Epithelial cell of esophagus (primary cell): Measurements from ENCODE around the gene DMRTA1.

ENCODE experiments used
- DNase-seq: peaks from one replicate; pipeline ENCODE4 v3.0.0; 2010; ENCODE audit warnings: low read depth
- H3K4me3 ChIP-seq: 2 replicates; pipeline ENCODE4 v1.5.1; 2011; ENCODE audit warnings: mild to moderate bottlenecking, low read length, control low read depth
- TF ChIP-seq, protein P1 (sequence below): IDR thresholded peaks from 2 replicates; pipeline ENCODE4 v1.5.1; 2011; ENCODE audit warnings: low read depth, mild to moderate bottlenecking, low read length, control low read depth, inconsistent platforms; ENCODE audit not compliant: insufficient read depth; ENCODE audit errors: missing control alignments

The DMRTA1 gene, protein sequence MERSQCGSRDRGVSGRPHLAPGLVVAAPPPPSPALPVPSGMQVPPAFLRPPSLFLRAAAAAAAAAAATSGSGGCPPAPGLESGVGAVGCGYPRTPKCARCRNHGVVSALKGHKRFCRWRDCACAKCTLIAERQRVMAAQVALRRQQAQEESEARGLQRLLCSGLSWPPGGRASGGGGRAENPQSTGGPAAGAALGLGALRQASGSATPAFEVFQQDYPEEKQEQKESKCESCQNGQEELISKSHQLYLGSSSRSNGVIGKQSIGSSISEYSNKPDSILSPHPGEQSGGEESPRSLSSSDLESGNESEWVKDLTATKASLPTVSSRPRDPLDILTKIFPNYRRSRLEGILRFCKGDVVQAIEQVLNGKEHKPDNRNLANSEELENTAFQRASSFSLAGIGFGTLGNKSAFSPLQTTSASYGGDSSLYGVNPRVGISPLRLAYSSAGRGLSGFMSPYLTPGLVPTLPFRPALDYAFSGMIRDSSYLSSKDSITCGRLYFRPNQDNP

DNA sequence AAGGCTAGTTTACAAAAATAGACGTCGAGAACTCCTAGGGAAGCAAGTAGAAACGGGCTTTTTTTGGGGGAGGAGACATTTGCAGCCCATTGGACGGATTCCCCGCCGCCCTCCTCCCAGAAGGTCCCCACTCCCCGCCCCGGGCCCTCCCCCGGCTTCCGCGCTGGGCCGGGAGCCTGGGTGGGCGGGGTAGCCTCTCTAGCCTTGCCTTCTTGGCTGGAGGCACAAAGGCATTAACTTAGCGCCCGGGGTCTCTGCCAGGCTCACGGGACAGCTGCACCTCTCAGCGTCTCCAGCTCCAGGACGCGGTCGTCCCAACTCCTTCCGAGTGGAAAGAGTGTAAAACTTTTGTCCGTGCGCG is at the start of gene DMRTA1:
Gene DMRTA1, plus strand, starts transcription at position 236 of the 361 bp plus-strand sequence. CDS start 242 bp downstream, outside the sequence.
- peak within 1 kb of the TSS; percentile 73 for H3K4me3 ChIP-seq
- DNase-seq: peak; percentile 89
- TF ChIP-seq, protein P1, sequence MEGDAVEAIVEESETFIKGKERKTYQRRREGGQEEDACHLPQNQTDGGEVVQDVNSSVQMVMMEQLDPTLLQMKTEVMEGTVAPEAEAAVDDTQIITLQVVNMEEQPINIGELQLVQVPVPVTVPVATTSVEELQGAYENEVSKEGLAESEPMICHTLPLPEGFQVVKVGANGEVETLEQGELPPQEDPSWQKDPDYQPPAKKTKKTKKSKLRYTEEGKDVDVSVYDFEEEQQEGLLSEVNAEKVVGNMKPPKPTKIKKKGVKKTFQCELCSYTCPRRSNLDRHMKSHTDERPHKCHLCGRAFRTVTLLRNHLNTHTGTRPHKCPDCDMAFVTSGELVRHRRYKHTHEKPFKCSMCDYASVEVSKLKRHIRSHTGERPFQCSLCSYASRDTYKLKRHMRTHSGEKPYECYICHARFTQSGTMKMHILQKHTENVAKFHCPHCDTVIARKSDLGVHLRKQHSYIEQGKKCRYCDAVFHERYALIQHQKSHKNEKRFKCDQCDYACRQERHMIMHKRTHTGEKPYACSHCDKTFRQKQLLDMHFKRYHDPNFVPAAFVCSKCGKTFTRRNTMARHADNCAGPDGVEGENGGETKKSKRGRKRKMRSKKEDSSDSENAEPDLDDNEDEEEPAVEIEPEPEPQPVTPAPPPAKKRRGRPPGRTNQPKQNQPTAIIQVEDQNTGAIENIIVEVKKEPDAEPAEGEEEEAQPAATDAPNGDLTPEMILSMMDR: no peak

DNA sequence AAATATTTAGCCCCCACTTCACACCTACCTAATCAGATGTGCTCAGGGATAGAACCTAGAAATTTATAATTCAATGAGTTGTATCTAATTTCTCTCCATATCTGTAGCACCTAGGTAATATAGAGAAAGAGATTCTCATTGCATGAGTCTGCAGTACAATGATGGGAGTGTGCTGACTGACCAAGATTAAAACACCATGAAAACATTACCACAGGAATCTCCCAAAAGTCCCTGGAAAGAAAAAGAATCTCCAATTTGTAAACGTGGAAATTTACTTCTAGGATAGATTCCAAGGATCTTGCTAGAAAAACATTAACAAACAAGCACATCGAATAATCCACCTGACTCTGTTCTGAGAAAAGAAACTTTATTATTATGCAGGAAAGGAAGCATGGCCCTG is 45.0 kb upstream of the DMRTA1 start:
- DNase-seq: no peak
- no peak overlapping the region for H3K4me3 ChIP-seq
- TF ChIP-seq, protein P1: no peak

DNA sequence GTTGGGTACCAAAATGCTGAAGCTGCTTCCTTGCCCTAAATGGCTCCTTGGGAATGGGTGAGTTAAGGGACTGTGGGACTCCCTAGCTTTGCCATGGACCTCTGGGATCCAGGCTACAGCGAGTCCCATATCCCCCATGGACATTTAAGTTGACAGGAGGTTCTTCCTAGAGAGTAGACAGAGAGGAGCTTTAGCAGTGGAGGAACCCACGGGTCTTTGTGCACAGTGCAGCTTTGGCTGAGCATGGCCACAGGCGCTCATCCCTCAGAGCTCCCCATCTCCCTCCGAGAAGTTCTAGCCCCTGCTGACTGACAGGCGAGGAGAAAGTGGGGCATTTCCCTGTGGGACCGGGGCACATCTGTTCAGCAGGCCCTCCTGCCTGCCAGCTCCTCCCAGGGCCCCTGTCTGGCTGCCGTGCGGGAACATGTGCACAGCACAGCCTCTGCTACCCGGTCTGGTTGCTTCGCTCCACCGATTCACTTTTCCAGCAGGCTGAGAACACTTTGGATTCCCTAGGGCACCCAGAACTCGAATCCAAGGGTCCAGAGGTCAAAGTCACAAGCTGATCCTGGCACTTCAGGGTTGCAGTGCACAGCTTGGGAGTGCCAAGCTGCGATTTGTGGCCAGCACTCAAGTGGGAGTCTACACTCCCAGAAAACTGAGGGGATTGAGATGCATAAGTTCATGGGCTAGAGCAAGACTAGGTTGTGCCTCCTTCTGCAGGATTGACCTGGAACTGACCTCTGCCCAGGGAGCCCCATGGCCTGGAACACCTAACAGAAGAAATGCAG is 40.6 kb upstream of the DMRTA1 start:
- no peak for DNase-seq
- H3K4me3 ChIP-seq: no peak overlapping the region
- TF ChIP-seq, protein P1: no peak

DNA sequence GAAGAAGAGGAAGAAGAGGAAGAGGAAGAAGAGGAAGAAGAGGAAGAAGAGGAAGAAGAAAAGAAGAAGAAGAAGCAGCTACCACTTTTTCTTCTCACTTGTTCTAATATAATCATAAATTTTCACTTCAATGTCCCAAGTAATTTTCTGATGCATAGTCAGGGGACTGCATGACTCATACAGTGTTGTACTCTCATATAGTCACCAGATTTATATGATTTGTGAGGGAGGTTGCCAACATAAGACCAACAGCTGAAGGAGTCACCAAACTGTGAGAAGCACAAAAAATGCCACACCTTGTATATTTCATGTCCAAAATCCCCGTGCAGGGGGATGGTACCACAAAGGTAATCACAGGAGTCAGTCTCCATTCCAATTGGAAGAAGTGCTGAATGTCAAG is 32.7 kb upstream of the DMRTA1 start:
- peak; percentile 41 for DNase-seq
- TF ChIP-seq, protein P1: no peak
- H3K4me3 ChIP-seq: no peak overlapping the region

DNA sequence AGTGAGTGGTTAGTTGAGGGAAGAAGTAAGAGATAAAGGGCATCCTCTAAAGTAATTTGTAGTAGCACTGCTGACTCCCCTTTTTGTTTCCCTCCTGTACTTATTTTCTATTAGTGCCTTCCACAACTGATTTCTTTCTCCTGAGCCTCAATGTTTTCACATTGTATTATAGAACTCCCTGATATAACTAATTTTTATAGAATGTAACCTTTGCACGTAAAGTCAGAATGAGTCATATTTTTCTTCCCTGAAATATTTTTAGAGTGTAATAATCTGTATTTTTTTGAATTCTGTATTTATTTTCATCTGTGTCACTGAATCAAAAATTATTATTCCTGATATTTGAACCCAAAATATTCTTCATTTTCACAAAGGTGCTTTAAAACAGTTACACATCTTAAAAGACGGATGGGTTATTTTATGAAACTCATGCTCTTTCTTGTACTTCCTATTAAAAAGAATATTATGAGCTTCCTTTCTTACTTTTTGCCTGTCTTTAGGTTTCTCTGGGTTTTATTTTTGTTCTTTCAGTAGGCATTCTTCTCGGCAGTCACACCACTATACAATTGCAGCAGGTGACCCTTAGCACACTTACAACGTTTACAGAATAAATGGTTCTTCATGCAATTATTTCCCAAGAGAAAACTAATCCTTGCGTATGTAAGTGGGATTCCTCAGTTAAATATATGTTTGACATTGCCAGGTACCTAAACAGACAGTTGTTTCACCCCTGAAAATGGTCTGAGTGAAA is 30.5 kb upstream of the DMRTA1 start:
- no peak overlapping the region for H3K4me3 ChIP-seq
- DNase-seq: no peak
- TF ChIP-seq, protein P1: no peak

DNA sequence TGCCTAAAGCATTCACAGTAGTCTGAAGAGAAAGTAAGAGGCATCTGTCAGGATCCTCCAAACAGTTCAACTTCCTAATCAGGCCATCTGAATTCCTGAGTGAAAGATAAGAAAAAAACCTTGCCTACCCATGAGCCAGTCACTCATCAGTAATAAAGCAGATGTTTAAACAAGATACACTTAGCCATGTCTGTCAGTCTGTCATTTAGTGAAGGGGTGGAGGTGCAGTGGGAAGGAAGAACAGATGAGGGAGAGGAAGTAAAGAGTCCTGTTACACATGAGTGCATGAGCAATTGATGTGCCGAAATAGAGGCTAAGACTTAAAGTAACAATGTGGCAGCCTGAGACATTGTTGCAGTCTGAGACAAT is 29.9 kb upstream of the DMRTA1 start:
- TF ChIP-seq, protein P1: no peak
- peak; percentile 40 for DNase-seq

More for the DNA sequence above, 29.9 kb upstream of the DMRTA1 start:
- H3K4me3 ChIP-seq: no peak overlapping the region
